Limb (tissue), 2 donors: ENCODE data around the gene GRID1.

Experiments
- DNase-seq, 2 donors: peaks; one replicate each; pipeline ENCODE4 v3.0.0-alpha.2; 2016; ENCODE audit errors: extremely low spot score in 2 of 2

Gene GRID1

GRCh38 chr10:86339226-86339865 lies 27.2 kb downstream of the GRID1 start:
- no peak for DNase-seq

- DNase-seq: no peak
Measured at GRCh38 chr10:86337121-86337601, 29.4 kb downstream of the GRID1 start.

- no peak for DNase-seq
Measured at GRCh38 chr10:86336341-86336740, 30.3 kb downstream of the GRID1 start.

- DNase-seq: no peak
Measured at GRCh38 chr10:86335831-86336230, 30.8 kb downstream of the GRID1 start.

GRCh38 chr10:86335257-86335656 lies 31.3 kb downstream of the GRID1 start:
- DNase-seq: no peak

GRCh38 chr10:86334488-86335085 lies 32.0 kb downstream of the GRID1 start:
- no peak for DNase-seq

GRCh38 chr10:86333826-86334487 lies 32.6 kb downstream of the GRID1 start:
- no peak for DNase-seq

GRCh38 chr10:86331861-86332260 lies 34.7 kb downstream of the GRID1 start:
- DNase-seq: no peak

GRCh38 chr10:86330778-86331763 lies 35.5 kb downstream of the GRID1 start:
- DNase-seq: no peak

GRCh38 chr10:86329896-86330680 lies 36.5 kb downstream of the GRID1 start:
- DNase-seq: no peak

GRCh38 chr10:86329093-86329710 lies 37.4 kb downstream of the GRID1 start:
- no peak for DNase-seq

- DNase-seq: no peak
Measured at GRCh38 chr10:86327954-86328725, 38.5 kb downstream of the GRID1 start.

GRCh38 chr10:86325158-86325557 lies 41.4 kb downstream of the GRID1 start:
- no peak for DNase-seq

- no peak for DNase-seq
Measured at GRCh38 chr10:86321568-86321967, 45.0 kb downstream of the GRID1 start.

- DNase-seq: no peak
Measured at GRCh38 chr10:86319676-86320075, 46.9 kb downstream of the GRID1 start.

GRCh38 chr10:86317949-86318725 lies 48.5 kb downstream of the GRID1 start:
- no peak for DNase-seq

GRCh38 chr10:86316990-86317389 lies 49.6 kb downstream of the GRID1 start:
- DNase-seq: no peak

GRCh38 chr10:86316274-86316835 lies 50.2 kb downstream of the GRID1 start:
- no peak for DNase-seq
